ENCODE data around the gene CEP55. TPM values are rescaled to one million over a fixed set of nuclear protein-coding genes. Genes with fewer than 3 reads are reported as not detected.

The CEP55 gene
- total and polyA plus RNA-seq, 2 of the 8 experiments (the other 6 are each of a cell fraction or from before 2014, with no cell fraction given): 7.0 to 19.6 TPM

DNA sequence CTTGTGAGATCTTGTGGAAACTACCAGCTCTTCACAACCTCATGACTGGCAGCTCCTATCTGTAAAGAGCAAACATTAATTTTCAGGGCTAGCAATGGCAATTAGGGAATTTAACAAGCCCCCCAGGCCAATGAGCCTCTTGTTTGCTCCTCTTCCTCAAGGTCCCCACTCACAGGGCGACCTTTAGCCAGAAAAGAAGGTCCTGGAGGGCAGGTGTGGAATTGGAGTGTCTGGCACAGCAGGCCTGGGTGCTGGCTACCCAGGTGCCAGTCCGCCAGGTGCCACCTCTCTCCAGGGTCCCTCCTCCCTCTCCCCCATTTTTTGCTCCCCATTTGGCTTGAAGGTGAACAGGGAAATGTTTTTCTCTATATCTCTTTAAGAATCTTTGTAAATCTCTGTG, 1.9 kb upstream of the CEP55 start:
- Histone ChIP-seq H3K9me3 (ENCODE audit: insufficient read depth in 2 of 2, low read depth in 1 of 2, low read length in 1 of 2) (no peaks in the 10 kb centered on the region), H3K79me1 (ENCODE audit: low read depth, low read length) (no peaks in the 10 kb centered on the region), H2BK5ac (ENCODE audit: low read depth, low read length) (no peak overlapping the region), H4K20me1 (replicated peaks in 1 of 2; ENCODE audit: control insufficient read depth in 1 of 2, insufficient read depth in 2 of 2, low read length in 2 of 2) (no peaks in the 10 kb centered on the region), H3K14ac (ENCODE audit: insufficient read length) (no peak overlapping the region), H3K4me2 (ENCODE audit: insufficient read depth in 1 of 2, low read depth in 2 of 2, low read length in 2 of 2) (no peak overlapping the region), H3K36me3 (ENCODE audit: control insufficient read depth in 2 of 4, insufficient read depth in 4 of 4, low read length in 3 of 4) (no peaks in the 10 kb centered on the region; a peak in 1 of 8 replicates), H2BK12ac (ENCODE audit: low read depth, low read length) (no peak overlapping the region), H3K27me3 (replicated peaks in 1 of 4; ENCODE audit: control insufficient read depth in 3 of 4, extremely low read depth in 1 of 4, insufficient read depth in 3 of 4, low read length in 3 of 4) (peaks cover 0 to 2% (median 0%) of the 10 kb centered on the region in 4 experiments; a peak in 2 of 7 replicates), H3K27ac (ENCODE audit: low read depth, low read length) (no peak overlapping the region), H2AFZ (ENCODE audit: low read length) (no peak overlapping the region), H3K4ac (replicated peaks; ENCODE audit: insufficient read length, low read depth, low read length) (no peak overlapping the region), H2BK20ac (ENCODE audit: low read length) (no peak overlapping the region), H2AK5ac (ENCODE audit: low read depth, low read length) (no peak overlapping the region), H4K5ac (ENCODE audit: insufficient read length, low read depth, low read length) (no peak overlapping the region), H3K79me2 (ENCODE audit: control insufficient read depth in 1 of 2, insufficient read depth in 2 of 2, low read length in 2 of 2) (peaks cover 0 to 9% of the 10 kb centered on the region in 2 experiments; a peak in 1 of 4 replicates), H4K91ac (replicated peaks; ENCODE audit: insufficient read length, low read length) (no peak overlapping the region), H2BK120ac (replicated peaks; ENCODE audit: low read depth, low read length) (no peak overlapping the region), H3K23me2 (ENCODE audit: low read depth, low read length) (peaks cover 9% of the 10 kb centered on the region; the same call in 1 of the 2 replicates), H4K8ac (ENCODE audit: extremely low read depth, insufficient read depth, low read length) (no peak overlapping the region; the same call in 1 of the 2 replicates), H3K18ac (ENCODE audit: extremely low read depth, low read length) (no peak overlapping the region), H3K23ac (ENCODE audit: insufficient read length) (no peak overlapping the region), H3K56ac (replicated peaks; ENCODE audit: insufficient read length, low read depth, low read length) (no peak overlapping the region), H3K4me1 (replicated peaks in 1 of 4; ENCODE audit: control insufficient read depth in 3 of 4, insufficient read depth in 4 of 4, low read length in 3 of 4) (no peaks in the 10 kb centered on the region; a peak in 1 of 7 replicates), H3K9ac (replicated peaks in 1 of 4; ENCODE audit: extremely low read depth in 1 of 4, low read depth in 3 of 4, low read length in 3 of 4) (no peak overlapping the region), H2BK15ac (ENCODE audit: low read length) (no peak overlapping the region), H3K4me3 (ENCODE audit: extremely low read depth in 1 of 4, insufficient read depth in 2 of 4, low read depth in 3 of 4, low read length in 4 of 4) (no peak overlapping the region)
- CTCF ChIA-PET (ENCODE audit: partially characterized antibody): interaction anchor here (1.1 to 3.0 kb wide), 7 partner anchors 8 to 136 kb away, joined by 3 to 24 read pairs (median 4); partner anchors contain the start of gene MYOF
- no peak for TF ChIP-seq EP300 (IDR thresholded peaks at IDR 0.05; ENCODE audit: borderline replicate concordance in 1 of 2, low read depth in 2 of 2, low read length in 2 of 2)
- TF ChIP-seq CTBP2 (IDR thresholded peaks at IDR 0.05; ENCODE audit: borderline replicate concordance, insufficient read depth, insufficient read length, low read length): no peak
- no peak for TF ChIP-seq SIRT6 (IDR thresholded peaks at IDR 0.05; ENCODE audit: low read length)
- no peak for TF ChIP-seq GABPA (IDR thresholded peaks at IDR 0.05; ENCODE audit: borderline replicate concordance, insufficient read depth, low read length)
- TF ChIP-seq SIX5 (IDR thresholded peaks at IDR 0.05; ENCODE audit: low read depth, low read length): no peak
- TF ChIP-seq RNF2 (IDR thresholded peaks at IDR 0.05; ENCODE audit: borderline replicate concordance, low read depth, low read length, missing control alignments, poor library complexity, severe bottlenecking): no peak
- 70% methylated on average over 2 of the region's 2 CpGs; no CpG with 5 or more reads in 1 of the 2 experiments for WGBS, 2 experiments (ENCODE audit: extremely low coverage in 1 of 2, insufficient coverage in 1 of 2, insufficient read length in 1 of 2, insufficient replicate concordance in 2 of 2, low coverage in 1 of 2, low lambda C conversion rate in 2 of 2, missing lambda C conversion rate in 1 of 2)
- POLR2A ChIA-PET (ENCODE audit: partially characterized antibody): no interaction called here
- FAIRE-seq (no peak), DNase-seq (ENCODE audit: low read depth in 1 of 2, low spot score in 2 of 2) (no peak)

Measured in H1 (cell line).